ENCODE data around the gene ZSCAN18. TPM values are rescaled to one million over a fixed set of nuclear protein-coding genes. Genes with fewer than 3 reads are reported as not detected.
A peak's percentile ranks its signal among the peaks of the same experiment; 100 is the strongest.

The ZSCAN18 gene
- total RNA-seq, 1 donor from 2014 or later, result 64.9 TPM

- Histone ChIP-seq H3K27me3 (ENCODE audit: control insufficient read depth, insufficient read depth, low read length) (no peaks in the 10 kb centered on the region), H3K4me3 (ENCODE audit: low read depth, low read length) (peak within 1 kb of the TSS; percentile 55), H3K36me3 (ENCODE audit: control insufficient read depth, insufficient read depth, low read length) (no peaks in the 10 kb centered on the region)
- TF ChIP-seq CTCF (IDR thresholded peaks at IDR 0.05; ENCODE audit: insufficient read depth, low read length, poor library complexity, severe bottlenecking), result no peak
- peak; percentile 38 for DNase-seq (ENCODE audit: low read depth)
Observed at GRCh38 chr19:58059003-58059670, 38.9 kb downstream of the ZSCAN18 start, which contains the start of gene ZNF135. Gene ZNF135 (plus strand): TSS chr19:58059282. CDS start chr19:58060003, 721 bp downstream.

- H3K4me3 ChIP-seq (ENCODE audit: low read depth, low read length), result peak overlapping the region; percentile 55
- TF ChIP-seq CTCF (IDR thresholded peaks at IDR 0.05; ENCODE audit: insufficient read depth, low read length, poor library complexity, severe bottlenecking), result no peak
- no peaks in the 10 kb centered on the region for H3K36me3 ChIP-seq (ENCODE audit: control insufficient read depth, insufficient read depth, low read length)
- no peak for DNase-seq (ENCODE audit: low read depth)
- no peaks in the 10 kb centered on the region for H3K27me3 ChIP-seq (ENCODE audit: control insufficient read depth, insufficient read depth, low read length)
Observed at GRCh38 chr19:58058467-58058866, 39.6 kb downstream of the ZSCAN18 start.

- no peaks in the 10 kb centered on the region for H3K27me3 ChIP-seq (ENCODE audit: control insufficient read depth, insufficient read depth, low read length)
- no peaks in the 10 kb centered on the region for H3K36me3 ChIP-seq (ENCODE audit: control insufficient read depth, insufficient read depth, low read length)
- no peak for DNase-seq (ENCODE audit: low read depth)
- TF ChIP-seq CTCF (IDR thresholded peaks at IDR 0.05; ENCODE audit: insufficient read depth, low read length, poor library complexity, severe bottlenecking), result no peak
- H3K4me3 ChIP-seq (ENCODE audit: low read depth, low read length), result no peak overlapping the region
Observed at GRCh38 chr19:58056861-58057260, 41.2 kb downstream of the ZSCAN18 start.

GRCh38 chr19:58056261-58056660 is 41.8 kb downstream of the ZSCAN18 start:
- H3K36me3 ChIP-seq (ENCODE audit: control insufficient read depth, insufficient read depth, low read length), result no peaks in the 10 kb centered on the region
- no peak overlapping the region for H3K4me3 ChIP-seq (ENCODE audit: low read depth, low read length)
- no peak for DNase-seq (ENCODE audit: low read depth)
- no peak for TF ChIP-seq CTCF (IDR thresholded peaks at IDR 0.05; ENCODE audit: insufficient read depth, low read length, poor library complexity, severe bottlenecking)
- no peaks in the 10 kb centered on the region for H3K27me3 ChIP-seq (ENCODE audit: control insufficient read depth, insufficient read depth, low read length)

GRCh38 chr19:58054901-58055874 is 42.8 kb downstream of the ZSCAN18 start:
- no peaks in the 10 kb centered on the region for H3K27me3 ChIP-seq (ENCODE audit: control insufficient read depth, insufficient read depth, low read length)
- H3K36me3 ChIP-seq (ENCODE audit: control insufficient read depth, insufficient read depth, low read length), result no peaks in the 10 kb centered on the region
- peak overlapping the region; percentile 9 for H3K4me3 ChIP-seq (ENCODE audit: low read depth, low read length)
- DNase-seq (ENCODE audit: low read depth), result no peak
- no peak for TF ChIP-seq CTCF (IDR thresholded peaks at IDR 0.05; ENCODE audit: insufficient read depth, low read length, poor library complexity, severe bottlenecking)

Measured in kidney epithelial cell (primary cell).